ENCODE results near the gene PDE11A. TPM values are rescaled to one million over a fixed set of nuclear protein-coding genes. Genes with fewer than 3 reads are reported as not detected.
A peak's percentile ranks its signal among the peaks of the same experiment; 100 is the strongest.

PDE11A gene
- polyA plus RNA-seq, 4 donors = 4.8 to 9.8 (median 7.1) TPM

DNA sequence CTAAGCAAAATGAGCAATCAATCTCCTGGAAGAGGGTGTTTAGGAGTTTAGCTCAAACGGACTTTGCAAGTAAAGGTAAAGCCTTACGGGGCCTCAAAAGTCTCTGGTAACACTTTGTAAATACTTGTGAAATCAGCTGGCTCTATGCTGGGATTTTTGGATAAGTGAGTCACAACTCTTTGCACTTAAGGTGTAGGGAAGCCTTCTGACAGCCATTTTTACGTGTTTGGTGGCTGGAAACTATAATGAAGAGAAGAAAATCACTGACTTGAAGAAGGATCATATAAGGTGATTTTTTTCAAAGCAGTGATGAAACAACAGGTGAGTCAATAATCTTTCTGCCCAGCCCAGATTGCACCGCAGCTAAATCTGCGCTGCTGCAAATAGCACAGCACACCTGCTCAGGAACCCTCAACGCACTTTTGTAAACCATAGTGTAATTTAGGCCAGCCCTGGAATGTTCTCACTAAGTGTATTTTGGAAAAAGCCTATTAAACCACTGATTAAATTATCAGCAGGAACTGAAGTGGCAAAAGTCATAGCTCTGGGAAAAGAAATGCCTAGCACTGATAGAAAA, 461.2 kb downstream of the PDE11A start:
- no peak for DNase-seq (ENCODE audit: low read depth in 4 of 4, low spot score in 3 of 4)

DNA sequence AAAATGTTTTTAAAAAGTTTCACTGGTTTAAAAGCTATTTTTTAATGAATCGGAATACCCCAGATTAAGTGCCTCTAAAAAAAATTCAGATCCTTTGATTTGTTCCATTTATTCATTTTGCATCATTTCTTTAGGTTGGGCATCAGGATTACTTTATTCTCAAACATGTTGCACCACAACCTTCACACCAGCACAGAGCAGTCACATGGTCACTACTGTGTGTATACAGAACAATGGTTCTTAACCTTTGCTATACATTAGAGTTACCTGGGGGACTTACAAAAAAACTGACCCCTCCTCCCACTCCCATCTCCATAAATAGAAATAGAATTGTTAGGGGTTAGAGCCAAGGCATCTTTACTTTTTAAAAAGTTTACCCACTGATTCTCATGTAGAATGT, 461.8 kb downstream of the PDE11A start:
- no peak for DNase-seq (ENCODE audit: low read depth in 4 of 4, low spot score in 3 of 4)

DNA sequence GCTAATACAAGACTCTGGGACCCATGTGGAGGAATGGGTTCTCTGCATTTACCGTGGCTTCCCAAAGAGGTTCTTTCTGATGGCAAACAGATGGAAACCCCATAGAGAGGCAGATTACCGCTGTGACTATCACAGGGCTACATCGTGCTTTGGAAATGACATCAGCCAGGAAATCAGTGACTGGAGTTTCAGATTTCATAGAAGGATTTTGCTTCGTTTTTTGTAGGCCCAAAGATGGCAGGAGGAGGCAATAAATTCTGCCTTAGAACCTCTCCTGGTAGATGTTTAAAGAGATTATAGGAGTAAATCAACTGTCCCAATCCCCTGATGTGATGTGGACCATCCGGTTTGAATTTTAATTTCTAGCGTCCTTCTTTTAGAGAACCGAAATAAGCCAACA, 465.9 kb downstream of the PDE11A start:
- DNase-seq (ENCODE audit: low read depth in 4 of 4, low spot score in 3 of 4) = no peak

DNA sequence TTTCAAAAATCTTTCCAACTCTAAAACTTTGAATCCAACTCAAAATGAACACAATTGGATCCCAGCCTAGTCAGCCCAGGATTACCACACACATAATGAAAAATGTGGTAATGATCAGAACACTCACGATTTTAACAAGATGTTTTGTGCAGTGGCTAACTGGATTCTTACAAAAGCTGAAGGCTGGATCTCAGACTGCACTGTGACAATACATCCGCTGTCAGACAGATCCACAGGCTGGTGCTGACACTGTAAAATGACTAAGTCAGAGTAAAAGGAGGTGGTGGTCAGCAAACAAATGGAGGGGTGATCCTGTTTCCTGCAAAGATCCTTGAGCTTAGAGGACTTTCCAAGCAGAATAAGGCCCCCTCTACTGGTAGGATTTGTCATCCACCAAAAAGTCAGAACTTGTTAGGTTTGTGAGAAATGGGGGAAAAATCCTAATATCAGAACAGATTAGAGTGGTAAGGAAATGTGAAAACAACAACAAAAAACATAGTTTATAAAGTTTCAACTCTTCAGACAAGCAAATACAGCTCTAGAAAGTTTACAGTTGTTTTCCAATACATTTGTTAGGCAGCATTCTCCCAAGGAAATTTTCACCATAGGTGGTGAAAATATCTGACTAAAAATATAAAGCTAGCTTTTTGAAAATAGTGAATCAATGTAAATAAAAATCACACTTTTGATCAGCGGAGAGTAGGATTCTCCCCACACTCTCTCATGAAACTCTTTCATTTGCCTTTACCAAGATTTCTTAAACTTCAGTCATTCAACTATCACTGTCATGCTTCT, 468.1 kb downstream of the PDE11A start:
- peak; percentile 51 to 68 (median 61) for DNase-seq (ENCODE audit: low read depth in 4 of 4, low spot score in 3 of 4)

DNA sequence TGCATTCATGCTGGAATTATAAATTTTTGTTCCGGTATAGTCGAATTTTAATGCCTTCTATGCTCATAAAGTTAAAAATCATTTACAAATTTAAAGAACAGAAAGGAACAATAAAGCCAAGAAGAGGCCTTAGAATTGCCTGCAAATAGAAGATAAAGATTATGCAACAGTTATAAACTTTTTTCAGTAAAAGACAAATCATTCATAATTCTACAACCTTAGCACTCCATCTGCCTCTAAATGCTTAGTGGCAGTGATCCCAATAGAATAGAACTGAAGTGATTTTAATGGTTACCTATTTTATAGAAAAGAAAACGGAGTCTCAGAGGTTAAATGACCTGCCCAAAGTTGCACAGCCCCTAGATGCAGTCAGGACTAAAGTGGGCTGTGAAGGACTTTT, 468.8 kb downstream of the PDE11A start:
- DNase-seq (ENCODE audit: low read depth in 4 of 4, low spot score in 3 of 4) = no peak

DNA sequence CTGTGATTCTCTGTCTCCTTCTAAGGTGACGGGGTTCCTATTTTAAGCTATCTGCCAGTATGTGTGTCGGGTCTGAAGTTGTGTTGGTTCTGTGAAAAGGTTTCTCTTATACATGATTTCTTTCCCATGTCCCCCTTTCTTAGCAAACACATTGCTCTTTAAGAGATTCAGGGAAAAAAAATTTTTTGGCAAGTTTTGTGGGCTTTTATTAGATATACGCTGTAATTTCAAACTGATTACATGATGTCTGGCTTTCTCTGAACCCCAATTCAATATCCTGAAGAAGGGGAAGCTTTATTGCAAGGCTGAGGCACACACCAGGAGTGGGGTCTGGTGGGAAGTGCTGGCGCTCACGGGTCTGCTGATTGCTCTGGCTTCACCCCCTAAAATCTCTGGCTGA, 469.4 kb downstream of the PDE11A start:
- no peak for DNase-seq (ENCODE audit: low read depth in 4 of 4, low spot score in 3 of 4)

DNA sequence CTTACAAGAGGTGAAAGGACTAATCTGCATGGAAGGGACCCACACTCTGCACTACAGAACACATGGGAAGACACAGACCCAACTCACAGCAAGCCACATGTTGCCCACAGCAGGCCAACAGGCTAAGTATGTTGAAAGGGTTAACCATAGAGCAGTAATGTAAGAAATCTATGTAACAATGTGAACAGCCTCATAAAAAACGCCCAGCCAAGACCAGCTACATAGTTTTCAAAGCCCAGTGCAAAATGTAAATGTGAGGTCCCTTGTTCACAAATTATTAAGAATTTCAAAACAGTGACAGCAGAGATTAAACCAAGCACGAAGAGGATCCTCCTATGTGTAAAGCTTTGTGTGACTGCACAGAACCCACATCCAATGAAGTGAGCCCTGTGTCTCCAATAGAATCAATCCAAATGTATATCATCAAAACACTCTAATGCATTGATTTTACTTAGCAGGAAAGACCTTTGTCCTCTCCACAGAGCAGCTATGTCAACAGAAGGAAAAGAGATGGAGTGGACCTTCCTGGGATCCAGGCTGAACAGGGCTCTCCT, 469.9 kb downstream of the PDE11A start:
- DNase-seq (ENCODE audit: low read depth in 4 of 4, low spot score in 3 of 4) = no peak

DNA sequence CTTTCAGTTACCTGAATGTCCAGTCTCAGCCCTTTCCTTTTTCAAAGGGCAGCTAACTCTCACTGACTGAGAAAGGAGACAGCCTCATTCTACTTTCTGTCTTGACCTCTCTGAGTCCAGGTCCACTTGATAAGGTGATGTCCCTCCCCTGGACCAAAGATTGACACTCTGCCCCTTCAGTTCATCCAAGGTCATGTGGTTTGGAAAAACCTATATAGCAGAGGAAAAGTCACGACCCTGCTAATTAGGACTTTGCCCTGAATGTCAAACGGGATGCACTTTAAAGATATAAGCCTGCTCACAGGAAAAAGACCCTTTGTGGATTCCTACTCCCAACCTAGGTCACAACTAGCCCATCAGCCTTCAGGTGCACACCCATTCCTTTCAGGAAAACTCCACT, 471.7 kb downstream of the PDE11A start:
- no peak for DNase-seq (ENCODE audit: low read depth in 4 of 4, low spot score in 3 of 4)

DNA sequence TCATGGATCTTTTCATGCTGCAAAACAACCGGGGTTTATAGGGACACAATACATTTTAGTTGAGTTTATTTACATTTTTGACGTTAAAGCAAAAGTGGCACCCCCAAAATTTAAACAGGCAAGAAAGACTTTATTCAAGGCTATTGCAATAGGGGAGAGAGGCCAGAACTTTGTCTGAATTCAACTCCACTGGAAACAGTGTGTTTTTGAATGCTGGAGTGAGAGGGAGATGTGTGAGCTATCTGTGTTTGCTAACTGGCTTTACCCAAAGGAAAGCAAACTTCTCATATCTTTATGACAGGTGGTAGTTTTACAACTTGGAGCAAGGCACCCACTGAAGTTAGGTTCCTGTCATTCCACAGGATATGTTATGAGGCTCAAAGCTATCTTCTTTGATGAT, 472.6 kb downstream of the PDE11A start:
- DNase-seq (ENCODE audit: low read depth in 4 of 4, low spot score in 3 of 4) = no peak

DNA sequence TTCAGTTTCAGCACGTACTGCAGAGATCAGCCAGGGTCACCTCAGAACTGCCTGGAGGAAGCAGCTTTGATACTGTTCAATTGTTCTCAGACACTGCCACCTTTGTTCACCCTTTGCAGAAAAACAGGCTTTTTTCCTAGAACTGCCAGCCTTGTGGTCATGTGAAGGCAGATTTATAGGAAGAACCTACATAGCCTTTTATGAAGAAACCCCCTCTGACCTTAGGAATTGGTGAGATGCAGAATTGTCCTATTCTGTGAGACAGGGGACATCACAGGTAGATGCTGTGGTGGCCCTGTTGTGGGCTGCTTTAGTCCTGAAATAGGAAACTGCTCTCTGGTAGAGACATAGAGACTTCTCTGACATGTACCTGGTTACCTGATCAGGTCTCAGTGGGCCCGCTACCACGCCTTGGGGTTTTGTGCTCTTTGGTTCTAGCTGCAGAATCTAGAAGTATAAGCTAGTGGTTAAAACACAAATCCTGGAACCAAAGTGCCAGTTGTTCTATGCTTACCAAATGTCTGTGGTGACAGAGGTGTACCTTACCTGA, 473.4 kb downstream of the PDE11A start:
- DNase-seq (ENCODE audit: low read depth in 4 of 4, low spot score in 3 of 4) = no peak

DNA sequence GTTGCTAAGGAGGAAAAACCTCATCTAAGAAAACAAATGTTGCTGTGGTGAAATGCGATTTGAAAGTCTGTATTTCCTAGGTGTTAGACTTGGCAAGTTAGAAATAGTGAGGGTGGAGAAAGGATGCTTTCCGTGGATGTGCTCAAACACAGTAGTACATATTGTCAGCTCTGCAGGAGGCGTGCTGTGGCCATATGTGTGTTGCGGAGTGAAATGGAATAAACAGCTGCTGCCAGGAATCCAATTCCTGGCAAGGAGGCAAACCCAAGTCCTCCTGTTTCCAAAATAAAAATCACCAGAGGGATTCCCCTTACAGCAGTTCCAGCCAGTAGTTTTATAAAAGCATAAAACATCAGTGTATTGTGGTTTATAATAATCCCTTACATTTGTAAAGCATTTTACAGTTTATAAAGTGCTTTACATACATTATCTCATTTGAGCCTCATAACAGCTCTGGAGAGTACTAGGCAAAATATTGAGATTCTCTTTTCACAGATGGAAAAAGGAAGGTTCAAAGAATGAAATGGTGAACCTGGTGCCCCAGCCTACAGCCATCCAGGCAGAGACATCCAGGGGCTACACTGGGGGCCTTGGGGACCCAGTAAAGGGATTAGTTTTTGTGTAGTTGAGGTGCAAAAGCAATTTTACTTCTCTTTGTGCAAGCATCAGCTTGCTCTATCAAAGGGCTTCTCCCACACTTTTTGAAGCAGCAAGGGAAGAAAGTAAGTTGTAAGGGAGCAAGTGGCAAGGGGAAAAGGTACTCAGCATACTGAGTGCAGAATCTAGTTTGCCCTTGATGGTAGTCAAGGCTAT, 474.0 kb downstream of the PDE11A start:
- no peak for DNase-seq (ENCODE audit: low read depth in 4 of 4, low spot score in 3 of 4)

- DNase-seq (ENCODE audit: low read depth in 4 of 4, low spot score in 3 of 4) = no peak
Measured at GRCh38 chr2:177597759-177598158, 474.8 kb downstream of the PDE11A start.

DNA sequence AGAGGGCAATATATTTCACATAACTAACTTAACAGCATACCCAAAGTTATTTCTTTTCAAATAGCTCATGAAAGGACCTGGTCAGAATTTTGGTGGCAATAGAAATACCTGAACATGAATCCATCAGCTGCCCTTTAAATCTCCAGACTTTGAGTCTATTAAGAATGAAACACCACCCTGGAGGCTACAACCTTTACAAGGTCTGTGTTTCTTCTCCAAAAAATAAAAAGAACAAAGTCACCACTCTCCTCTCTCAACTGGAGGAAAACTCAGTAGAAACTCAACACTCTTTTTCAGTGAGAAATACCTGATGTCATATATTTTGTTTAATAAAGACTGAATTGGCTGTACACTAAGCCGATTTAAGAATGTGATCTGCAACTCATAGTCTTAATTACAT, 475.7 kb downstream of the PDE11A start:
- no peak for DNase-seq (ENCODE audit: low read depth in 4 of 4, low spot score in 3 of 4)

GRCh38 chr2:177595126-177595845, 477.3 kb downstream of the PDE11A start:
- DNase-seq (ENCODE audit: low read depth in 4 of 4, low spot score in 3 of 4) = no peak

- no peak for DNase-seq (ENCODE audit: low read depth in 4 of 4, low spot score in 3 of 4)
Measured at GRCh38 chr2:177593402-177593801, 479.2 kb downstream of the PDE11A start.

DNA sequence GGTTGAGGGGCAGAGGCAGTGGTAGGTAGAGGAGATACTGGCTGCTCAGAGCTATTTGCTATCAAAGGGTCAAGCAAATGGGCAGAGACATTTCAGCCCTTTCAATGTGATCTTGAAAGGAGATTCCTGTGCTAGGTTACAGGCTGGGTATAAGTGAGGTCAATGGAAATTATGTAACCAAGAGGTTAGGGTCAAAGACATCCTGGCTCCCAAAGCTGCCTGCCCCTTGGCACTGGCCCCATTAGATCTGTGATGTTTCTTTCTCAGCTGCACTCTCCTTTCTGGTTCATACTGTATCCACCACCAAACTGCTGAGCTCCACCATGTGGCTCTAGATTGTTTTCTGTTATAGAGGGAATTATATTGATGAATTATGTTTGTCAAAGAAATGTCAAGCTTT, 479.6 kb downstream of the PDE11A start:
- no peak for DNase-seq (ENCODE audit: low read depth in 4 of 4, low spot score in 3 of 4)

GRCh38 chr2:177592397-177592796, 480.2 kb downstream of the PDE11A start:
- no peak for DNase-seq (ENCODE audit: low read depth in 4 of 4, low spot score in 3 of 4)

GRCh38 chr2:177589186-177589585, 483.4 kb downstream of the PDE11A start:
- DNase-seq (ENCODE audit: low read depth in 4 of 4, low spot score in 3 of 4) = no peak

DNA sequence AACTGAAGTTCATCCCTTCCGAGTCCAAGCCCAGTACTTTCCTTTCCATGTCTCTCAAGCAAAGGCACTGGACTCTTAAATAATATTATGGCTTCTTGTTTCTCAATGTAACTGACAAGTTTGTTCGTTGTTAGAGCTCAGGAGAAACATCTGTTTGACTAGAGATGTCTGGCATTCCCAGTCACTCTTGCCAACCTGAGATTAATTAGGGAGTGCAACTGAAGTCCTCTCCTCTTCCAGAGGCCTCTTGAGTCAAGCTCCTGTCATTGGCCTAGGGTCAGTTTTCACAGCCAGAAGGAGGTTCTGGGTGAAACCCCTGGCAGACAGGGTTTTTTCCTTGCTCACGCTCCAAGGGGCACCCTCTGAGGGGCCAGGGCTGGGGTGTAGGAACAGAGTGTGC, 483.9 kb downstream of the PDE11A start:
- DNase-seq (ENCODE audit: low read depth in 4 of 4, low spot score in 3 of 4) = no peak

- DNase-seq (ENCODE audit: low read depth in 4 of 4, low spot score in 3 of 4) = no peak
Measured at GRCh38 chr2:177587371-177587770, 485.2 kb downstream of the PDE11A start.

All from left renal pelvis (tissue), 4 donors.